NCI-H748 (cell line): ENCODE measurements around the gene TBX2.

Experiments
- DNase-seq: peaks from one replicate; lab custom pipeline; 2025; ENCODE audit not compliant: unreplicated experiment; lab: John Stamatoyannopoulos, UW

TBX2 gene

GRCh38 chr17:61400717-61401388 is 1.2 kb downstream of the TBX2 start:
- DNase-seq = no peak

GRCh38 chr17:61401389-61402072 is 1.9 kb downstream of the TBX2 start:
- DNase-seq = no peak

GRCh38 chr17:61402073-61402541 is 2.5 kb downstream of the TBX2 start:
- peak; percentile 8 for DNase-seq

- DNase-seq = peak; percentile 77
Measured at GRCh38 chr17:61402978-61403800, 3.5 kb downstream of the TBX2 start.

GRCh38 chr17:61403801-61404662 is 4.4 kb downstream of the TBX2 start:
- DNase-seq = peak; percentile 31

- DNase-seq = no peak
Measured at GRCh38 chr17:61404663-61404912, 4.9 kb downstream of the TBX2 start.

- DNase-seq = no peak
Measured at GRCh38 chr17:61404913-61405685, 5.5 kb downstream of the TBX2 start.

DNA sequence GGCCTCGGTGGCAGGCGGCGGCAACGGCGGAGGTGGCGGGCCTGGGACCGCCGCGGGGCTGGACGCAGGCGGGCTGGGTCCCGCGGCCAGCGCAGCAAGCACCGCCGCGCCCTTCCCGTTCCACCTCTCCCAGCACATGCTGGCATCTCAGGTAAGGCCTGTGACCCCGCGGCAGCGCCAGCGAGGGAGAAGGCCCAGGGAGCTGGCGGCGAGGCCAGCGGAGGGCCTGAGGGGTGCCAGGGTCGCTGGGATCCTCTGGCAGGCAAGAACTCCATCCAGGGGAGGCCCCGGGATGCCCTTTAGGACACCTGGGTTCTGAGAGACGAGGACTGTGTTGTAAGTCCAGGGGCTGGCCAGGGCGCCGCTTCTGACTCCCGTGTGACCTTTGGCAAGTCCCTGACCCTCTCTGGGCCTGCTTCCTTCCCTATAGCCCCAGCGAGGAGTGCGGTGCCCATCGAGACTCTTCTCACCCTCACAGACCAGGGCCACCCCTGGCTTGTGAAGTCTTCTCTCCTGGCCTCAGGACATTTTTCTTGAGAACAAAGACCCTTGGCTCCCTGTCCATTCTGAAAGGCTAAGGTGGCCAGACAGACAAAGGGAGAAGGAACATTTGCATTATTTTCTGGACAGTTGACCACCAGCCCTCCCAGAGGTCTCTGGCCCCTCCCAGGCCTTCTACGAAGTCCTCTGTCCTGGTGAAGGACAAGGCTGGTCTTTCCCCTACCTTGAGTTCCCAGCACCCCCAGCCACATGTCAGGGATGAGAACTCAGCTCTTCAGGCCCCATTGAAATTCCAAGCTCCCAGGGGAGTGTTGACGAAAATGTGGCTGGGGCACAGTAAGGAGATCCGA is 6.3 kb downstream of the TBX2 start:
- DNase-seq = no peak

- no peak for DNase-seq
Measured at GRCh38 chr17:61406537-61406845, 6.8 kb downstream of the TBX2 start.

DNA sequence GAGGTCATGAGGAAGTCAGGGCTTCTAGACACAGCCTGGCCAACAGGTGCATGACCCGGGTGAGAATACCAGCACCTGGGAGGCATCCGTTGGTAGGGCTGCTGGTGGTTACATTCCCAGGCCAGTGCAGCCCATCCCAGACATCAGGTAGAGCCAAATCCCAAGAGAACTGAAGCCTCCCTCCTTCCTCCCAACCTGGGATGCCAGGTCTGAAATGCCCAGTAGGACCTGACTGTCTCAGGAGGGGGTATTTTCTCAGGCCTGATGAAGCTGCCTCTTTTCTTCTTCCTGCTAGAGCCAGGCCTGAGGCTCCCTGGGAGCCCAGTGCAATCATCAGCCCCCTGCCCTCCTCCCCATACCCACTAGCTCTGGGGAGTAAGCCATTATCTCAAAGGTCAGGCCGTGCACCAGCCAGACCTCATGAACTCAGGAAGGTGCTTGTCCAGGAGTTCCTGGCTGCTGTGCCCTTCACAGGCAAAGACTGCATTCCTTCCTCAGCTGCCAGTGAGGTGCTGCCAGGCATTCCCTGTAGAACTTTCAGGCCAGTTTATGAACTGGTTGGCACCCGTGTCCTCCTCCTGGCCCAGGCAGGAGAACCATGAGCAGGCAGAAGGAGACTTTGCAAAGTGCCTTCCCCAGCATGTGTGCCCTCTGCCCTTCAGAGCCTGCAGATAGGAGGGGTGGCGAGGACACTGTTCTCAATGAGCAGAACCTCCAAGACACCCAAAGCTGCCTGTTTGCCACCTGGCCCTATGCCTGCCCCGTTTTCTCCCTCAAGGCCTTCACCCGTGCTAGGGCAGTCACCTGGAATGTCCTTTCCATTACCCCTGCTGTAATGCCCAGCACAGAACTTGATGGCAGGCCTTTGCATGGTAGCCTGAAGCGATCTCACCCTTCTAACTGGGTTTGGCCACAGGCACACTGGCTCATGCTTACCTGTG is 7.6 kb downstream of the TBX2 start:
- no peak for DNase-seq

DNA sequence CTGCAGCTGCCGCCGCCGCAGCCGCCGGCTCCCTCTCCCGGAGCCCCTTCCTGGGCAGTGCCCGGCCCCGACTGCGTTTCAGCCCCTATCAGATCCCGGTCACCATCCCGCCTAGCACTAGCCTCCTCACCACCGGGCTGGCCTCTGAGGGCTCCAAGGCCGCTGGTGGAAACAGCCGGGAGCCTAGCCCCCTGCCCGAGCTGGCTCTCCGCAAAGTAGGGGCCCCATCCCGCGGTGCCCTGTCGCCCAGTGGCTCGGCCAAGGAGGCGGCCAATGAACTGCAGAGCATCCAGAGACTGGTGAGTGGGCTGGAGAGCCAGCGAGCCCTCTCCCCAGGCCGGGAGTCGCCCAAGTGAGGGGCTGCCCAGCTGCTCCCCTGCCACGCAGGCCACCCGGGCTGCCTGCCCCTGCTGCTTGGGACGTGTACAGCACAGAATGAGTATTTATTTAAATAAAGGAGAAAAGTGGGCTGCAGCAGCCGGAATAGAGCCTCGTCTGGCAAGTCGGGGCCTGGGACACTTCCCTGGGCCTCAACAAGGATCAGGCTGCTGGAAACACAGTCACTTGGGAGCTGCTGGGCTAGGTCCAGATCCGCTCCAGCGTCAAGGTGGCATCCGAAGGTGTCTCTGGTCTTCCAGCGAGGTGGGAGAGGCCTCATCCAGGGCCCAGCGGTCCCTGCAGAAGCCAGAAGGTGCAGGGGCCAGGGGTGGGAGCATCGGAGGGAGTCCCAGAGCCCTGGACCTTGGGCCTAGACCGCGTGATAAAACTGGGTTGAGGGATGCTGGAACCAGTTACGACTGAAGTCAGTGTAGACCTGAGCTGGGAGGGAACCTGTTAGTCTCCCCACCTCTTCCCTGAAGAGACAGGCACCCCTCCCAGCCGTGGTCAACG is 8.8 kb downstream of the TBX2 start:
- no peak for DNase-seq

GRCh38 chr17:61409301-61410112 is 9.9 kb downstream of the TBX2 start:
- DNase-seq = peak; percentile 66

GRCh38 chr17:61410141-61411010 is 10.7 kb downstream of the TBX2 start:
- DNase-seq = no peak

DNA sequence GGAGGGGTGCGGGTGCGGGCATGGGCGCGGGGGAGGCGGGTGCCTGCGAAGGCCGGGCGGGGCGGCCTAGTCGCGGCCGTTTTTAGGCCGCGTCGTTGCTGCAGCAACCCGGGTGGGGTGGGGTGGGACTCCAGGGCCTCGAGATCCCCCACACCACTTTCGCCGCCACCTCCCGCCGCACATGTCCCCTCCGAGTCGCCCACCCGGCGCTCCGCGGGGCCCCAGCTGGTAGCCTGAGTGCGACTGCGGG is 11.3 kb downstream of the TBX2 start:
- no peak for DNase-seq

- peak; percentile 72 for DNase-seq
Measured at GRCh38 chr17:61411261-61412142, 11.9 kb downstream of the TBX2 start.
